Activated T-cell treated with anti-CD3 and anti-CD28 coated beads, Interleukin-2, amount 50 U/mL, for 4 hours (primary cell): Measurements from ENCODE around the gene ALDH1B1. TPM values are rescaled to one million over a fixed set of nuclear protein-coding genes. Genes with fewer than 3 reads are reported as not detected.

Experiments
- ATAC-seq, 2 donors: fragments of 200-7000 bp; cut with Tn5 transposase; one replicate each; pipeline ENCODE4 v1.10.0; 2021
- DNase-seq: peaks from one replicate; pipeline ENCODE4 v3.0.0-alpha.2; 2020
- H3K27me3 Mint-ChIP-seq: one replicate; pipeline ENCODE4 v1.8.0; 2021; ENCODE audit warnings: low read depth, mixed read lengths
- H3K36me3 Mint-ChIP-seq: one replicate; pipeline ENCODE4 v1.8.0; 2022; ENCODE audit warnings: mixed read lengths; ENCODE audit not compliant: insufficient read depth
- H3K4me1 Mint-ChIP-seq: one replicate; pipeline ENCODE4 v1.8.0; 2021; ENCODE audit warnings: low read depth, mixed read lengths
- H3K4me3 Mint-ChIP-seq: one replicate; pipeline ENCODE4 v1.8.0; 2021; ENCODE audit warnings: mild to moderate bottlenecking, moderate library complexity, mixed read lengths
- H3K9me3 Mint-ChIP-seq: one replicate; pipeline ENCODE4 v1.8.0; 2021; ENCODE audit warnings: mixed read lengths
- total RNA-seq, 3 donors: library from RNA; stranded (reverse); gene quantifications; one replicate each; pipeline ENCODE4 v1.2.1, GENCODE V29; 2021

Gene ALDH1B1
- total RNA-seq, 3 donors from 2014 or later, result 15.7 to 26.9 (median 22.0) TPM

DNA sequence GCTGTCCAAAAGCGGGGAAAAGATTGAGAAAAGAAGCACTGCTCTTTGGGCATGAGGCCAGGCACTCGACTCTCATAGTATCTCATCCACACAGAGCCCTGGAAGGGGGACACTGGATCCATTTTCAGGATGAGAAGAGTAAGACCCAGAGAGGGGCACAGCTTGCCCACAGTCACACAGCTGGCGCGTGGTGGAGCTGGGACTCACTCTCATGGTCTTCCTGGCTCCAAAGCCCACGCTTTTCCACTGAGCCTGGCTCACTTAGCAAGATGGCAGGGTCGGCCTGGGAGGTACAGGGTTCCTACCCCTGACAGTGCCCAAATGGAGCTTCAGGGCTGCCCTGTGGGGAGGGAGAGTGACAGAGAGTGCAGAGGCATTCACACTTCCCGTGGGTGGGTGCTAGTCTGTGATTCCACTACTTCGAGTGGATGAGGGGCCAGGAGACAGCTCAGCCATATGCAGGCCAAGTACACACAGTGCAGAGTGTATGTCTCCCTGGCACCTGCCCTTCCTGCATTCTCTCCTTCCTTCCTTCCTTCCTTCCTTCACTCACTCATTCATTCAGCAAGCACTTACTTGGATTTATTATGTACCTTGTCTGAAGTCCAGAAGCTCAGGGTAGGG, 50.1 kb downstream of the ALDH1B1 start:
- H3K27me3 Mint-ChIP-seq, result peaks cover 15% of the 10 kb centered on the region
- no peaks in the 10 kb centered on the region for H3K4me1 Mint-ChIP-seq
- ATAC-seq (no peak), DNase-seq (no peak)
- H3K36me3 Mint-ChIP-seq, result no peaks in the 10 kb centered on the region
- no peaks in the 10 kb centered on the region for H3K9me3 Mint-ChIP-seq
- H3K4me3 Mint-ChIP-seq, result no peak overlapping the region

DNA sequence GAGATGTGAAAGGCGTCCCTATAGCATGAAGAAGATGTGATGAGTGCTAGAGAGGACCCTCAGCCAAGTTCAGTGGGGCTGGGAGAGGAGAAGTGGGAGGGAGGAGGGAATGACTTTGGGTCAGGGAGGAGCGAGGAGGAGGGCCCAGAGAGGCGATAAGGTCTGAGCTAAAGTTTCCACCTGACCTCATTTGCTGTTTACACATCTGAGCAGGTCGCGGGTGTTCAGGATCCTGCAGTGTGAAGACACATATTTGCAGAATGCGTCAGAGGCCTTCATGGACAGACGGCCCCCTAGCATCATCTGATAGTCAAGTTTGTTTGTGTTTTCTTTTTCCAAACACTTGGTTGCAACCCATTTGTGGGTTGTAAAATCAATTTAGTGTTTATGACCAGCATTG, 50.7 kb downstream of the ALDH1B1 start:
- no peak for ATAC-seq
- H3K4me3 Mint-ChIP-seq, result no peak overlapping the region

DNA sequence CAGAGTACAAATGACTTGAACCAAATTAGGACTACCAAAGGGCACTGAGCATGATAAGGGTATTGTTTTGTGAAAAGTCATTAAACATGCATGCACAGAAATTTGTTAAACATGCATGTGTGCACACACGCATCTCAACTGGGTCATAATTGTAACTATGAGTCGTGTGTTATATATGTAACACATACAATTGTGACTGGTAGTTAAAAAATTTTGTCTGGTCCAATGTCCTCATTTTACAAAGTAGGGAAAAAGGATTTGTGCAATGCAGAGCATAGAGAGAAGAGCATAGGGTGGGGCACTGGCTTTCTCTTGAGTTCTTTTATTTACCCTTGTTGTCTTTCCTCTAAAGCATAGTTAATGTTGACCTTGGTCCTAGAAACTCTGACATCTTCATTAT, 51.1 kb downstream of the ALDH1B1 start:
- Mint-ChIP-seq H3K4me1 (no peaks in the 10 kb centered on the region), H3K4me3 (no peak overlapping the region), H3K36me3 (no peaks in the 10 kb centered on the region), H3K27me3 (peaks cover 19% of the 10 kb centered on the region), H3K9me3 (no peaks in the 10 kb centered on the region)
- ATAC-seq, result no peak
- no peak for DNase-seq

More for the DNA sequence above, 50.7 kb downstream of the ALDH1B1 start:
- DNase-seq, result no peak
- H3K27me3 Mint-ChIP-seq, result peaks cover 19% of the 10 kb centered on the region
- no peaks in the 10 kb centered on the region for H3K36me3 Mint-ChIP-seq
- H3K9me3 Mint-ChIP-seq, result no peaks in the 10 kb centered on the region
- H3K4me1 Mint-ChIP-seq, result no peaks in the 10 kb centered on the region

DNA sequence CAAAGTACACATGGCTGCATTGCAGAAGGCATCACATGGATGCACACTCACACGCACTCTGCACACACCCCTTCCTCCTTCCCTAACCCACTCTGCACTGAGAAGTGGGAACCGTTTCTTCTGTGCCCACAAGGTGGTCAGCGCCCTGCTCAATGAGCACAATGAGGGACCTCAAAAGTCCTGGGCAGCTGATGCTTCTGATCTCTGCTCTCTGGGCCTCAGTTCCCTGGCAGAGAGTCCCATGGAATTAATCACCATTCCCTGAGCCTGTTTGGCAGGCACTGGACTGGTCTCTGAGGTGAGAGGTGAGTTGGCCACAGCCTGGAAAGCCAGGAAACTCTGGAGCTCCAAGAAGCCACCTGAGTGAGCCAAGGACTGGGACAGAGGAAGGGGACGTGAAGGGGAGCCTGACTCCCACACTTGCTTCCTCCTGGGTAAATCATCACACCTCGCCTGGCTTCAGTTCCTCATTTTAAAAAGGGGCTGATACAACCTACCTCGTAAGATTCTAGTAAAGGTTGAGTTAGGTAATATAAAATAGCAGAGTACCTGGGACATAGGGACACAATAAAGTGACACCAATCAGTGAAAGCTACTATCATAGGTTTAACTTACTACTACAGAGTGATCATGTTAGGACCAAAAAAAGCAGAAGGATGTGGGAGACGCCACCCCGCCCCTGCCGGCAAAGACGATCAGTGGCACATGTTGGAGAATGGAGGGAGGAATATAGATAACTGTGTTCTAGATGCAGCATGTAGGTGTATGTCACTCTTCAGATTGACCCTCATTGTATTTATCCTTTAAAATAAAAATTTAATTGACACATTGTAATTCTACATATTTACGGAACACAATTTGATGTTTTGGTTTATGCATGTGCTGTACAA, 52.9 kb downstream of the ALDH1B1 start:
- Mint-ChIP-seq H3K27me3 (peaks cover 18% of the 10 kb centered on the region), H3K36me3 (no peaks in the 10 kb centered on the region), H3K9me3 (no peaks in the 10 kb centered on the region), H3K4me1 (no peaks in the 10 kb centered on the region), H3K4me3 (no peak overlapping the region)
- no peak for ATAC-seq
- no peak for DNase-seq

DNA sequence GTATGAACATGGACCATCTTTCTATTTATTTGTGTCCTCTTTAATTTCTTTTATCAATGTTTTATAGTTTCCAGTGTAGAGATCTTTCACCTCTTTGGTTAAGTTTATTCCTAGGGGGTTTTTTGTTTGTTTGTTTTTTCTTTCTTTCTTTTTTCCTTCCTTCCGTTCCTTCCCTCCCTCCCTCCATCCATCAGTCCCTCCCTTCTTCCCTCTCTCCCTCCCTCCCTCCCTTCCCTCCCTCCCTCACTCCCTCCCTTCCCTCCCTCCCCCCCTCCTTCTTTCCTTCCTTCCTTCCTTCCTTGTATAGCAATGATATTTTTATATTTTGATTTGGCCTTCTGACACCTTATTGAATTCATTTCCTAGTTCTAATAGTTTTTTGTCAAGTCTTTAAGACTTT, 55.2 kb downstream of the ALDH1B1 start:
- peaks cover 18% of the 10 kb centered on the region for H3K27me3 Mint-ChIP-seq
- no peak overlapping the region for H3K4me3 Mint-ChIP-seq
- H3K36me3 Mint-ChIP-seq, result no peaks in the 10 kb centered on the region
- no peaks in the 10 kb centered on the region for H3K4me1 Mint-ChIP-seq
- H3K9me3 Mint-ChIP-seq, result peaks cover 17% of the 10 kb centered on the region
- ATAC-seq, result no peak
- DNase-seq, result no peak

Other genes with a start within 250 kb of the ALDH1B1 start
- gene IGFBPL1, start 31.8 kb downstream of the ALDH1B1 start, total RNA-seq, result under 1 TPM in 1 of 3 donors, not detected in 2; 0.24 TPM
- gene ANKRD18A, start 227.9 kb downstream of the ALDH1B1 start, total RNA-seq, result 1 to 10 TPM; 2.1 to 5.4 (median 5.3) TPM